ENCODE data around the gene CEMIP2. TPM values are rescaled to one million over a fixed set of nuclear protein-coding genes. Genes with fewer than 3 reads are reported as not detected.

Gene CEMIP2
- total and polyA plus RNA-seq, 9 donors, result 6.3 to 91.3 (median 11.0) TPM

- H3K4me3 ChIP-seq, result no peak overlapping the region
- no peak for DNase-seq
- intact Hi-C loops (cut with DNase I), result no loop called here
- H3K9me3 ChIP-seq, result no peaks in the 10 kb centered on the region
- H3K4me1 ChIP-seq (ENCODE audit: insufficient read depth), result peaks cover 5% of the 10 kb centered on the region
- WGBS, 3 donors, result 70 to 94% (median 86%) methylated on average over 2 of the region's 2 CpGs
- TF ChIP-seq, protein P1, sequence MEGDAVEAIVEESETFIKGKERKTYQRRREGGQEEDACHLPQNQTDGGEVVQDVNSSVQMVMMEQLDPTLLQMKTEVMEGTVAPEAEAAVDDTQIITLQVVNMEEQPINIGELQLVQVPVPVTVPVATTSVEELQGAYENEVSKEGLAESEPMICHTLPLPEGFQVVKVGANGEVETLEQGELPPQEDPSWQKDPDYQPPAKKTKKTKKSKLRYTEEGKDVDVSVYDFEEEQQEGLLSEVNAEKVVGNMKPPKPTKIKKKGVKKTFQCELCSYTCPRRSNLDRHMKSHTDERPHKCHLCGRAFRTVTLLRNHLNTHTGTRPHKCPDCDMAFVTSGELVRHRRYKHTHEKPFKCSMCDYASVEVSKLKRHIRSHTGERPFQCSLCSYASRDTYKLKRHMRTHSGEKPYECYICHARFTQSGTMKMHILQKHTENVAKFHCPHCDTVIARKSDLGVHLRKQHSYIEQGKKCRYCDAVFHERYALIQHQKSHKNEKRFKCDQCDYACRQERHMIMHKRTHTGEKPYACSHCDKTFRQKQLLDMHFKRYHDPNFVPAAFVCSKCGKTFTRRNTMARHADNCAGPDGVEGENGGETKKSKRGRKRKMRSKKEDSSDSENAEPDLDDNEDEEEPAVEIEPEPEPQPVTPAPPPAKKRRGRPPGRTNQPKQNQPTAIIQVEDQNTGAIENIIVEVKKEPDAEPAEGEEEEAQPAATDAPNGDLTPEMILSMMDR (IDR thresholded peaks at IDR 0.05), result no peak
- TF ChIP-seq POLR2A (IDR thresholded peaks at IDR 0.05), result no peak
- TF ChIP-seq EP300 (IDR thresholded peaks at IDR 0.05), result no peak
- no peak overlapping the region for H3K27ac ChIP-seq
- no peaks in the 10 kb centered on the region for H3K27me3 ChIP-seq
- H3K36me3 ChIP-seq, result no peaks in the 10 kb centered on the region
These were observed 2.6 kb downstream of the CEMIP2 start for GRCh38 chr9:71765693-71766092.

DNA sequence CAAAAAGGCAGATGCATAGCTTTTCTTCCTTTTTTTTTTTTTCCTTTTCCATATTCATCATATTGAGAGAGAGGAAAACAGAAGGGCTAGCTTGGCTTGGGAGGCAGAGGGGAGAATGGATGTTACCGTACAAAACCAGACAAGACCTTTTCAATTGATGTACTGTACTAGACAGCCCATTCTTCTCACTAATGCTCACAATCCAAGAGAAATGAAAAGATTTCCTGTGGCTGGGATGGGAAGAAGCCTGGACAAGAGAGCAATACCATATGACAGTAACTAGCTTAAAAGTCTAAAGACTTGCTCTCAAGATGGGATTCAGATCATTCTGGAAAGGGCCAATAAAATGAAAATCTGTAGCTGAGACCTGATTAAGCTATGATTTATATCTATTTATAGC, 3.4 kb downstream of the CEMIP2 start:
- intact Hi-C loops (cut with DNase I), result no loop called here
- Histone ChIP-seq H3K4me3 (no peak overlapping the region), H3K36me3 (no peaks in the 10 kb centered on the region), H3K9me3 (no peaks in the 10 kb centered on the region), H3K27ac (no peak overlapping the region), H3K4me1 (ENCODE audit: insufficient read depth) (peaks cover 5% of the 10 kb centered on the region), H3K27me3 (no peaks in the 10 kb centered on the region)
- no peak for DNase-seq
- 88 to 97% (median 92%) methylated on average over 1 of the region's 1 CpG for whole genome bisulfite sequencing, 3 donors
- TF ChIP-seq EP300 (IDR thresholded peaks at IDR 0.05), result no peak
- TF ChIP-seq, protein P1 (IDR thresholded peaks at IDR 0.05), result no peak
- no peak for TF ChIP-seq POLR2A (IDR thresholded peaks at IDR 0.05)

- DNase-seq, result no peak
- WGBS, 3 donors, result 82 to 88% (median 83%) methylated on average over 4 of the region's 4 CpGs
- Histone ChIP-seq H3K4me1 (ENCODE audit: insufficient read depth) (peaks cover 5% of the 10 kb centered on the region), H3K36me3 (no peaks in the 10 kb centered on the region), H3K9me3 (no peaks in the 10 kb centered on the region), H3K27me3 (no peaks in the 10 kb centered on the region), H3K4me3 (no peak overlapping the region), H3K27ac (no peak overlapping the region)
- TF ChIP-seq, protein P1 (IDR thresholded peaks at IDR 0.05), result no peak
- no peak for TF ChIP-seq POLR2A (IDR thresholded peaks at IDR 0.05)
- TF ChIP-seq EP300 (IDR thresholded peaks at IDR 0.05), result no peak
- intact Hi-C loops (cut with DNase I), result no loop called here
These were observed 3.9 kb downstream of the CEMIP2 start for GRCh38 chr9:71764463-71764862.

DNA sequence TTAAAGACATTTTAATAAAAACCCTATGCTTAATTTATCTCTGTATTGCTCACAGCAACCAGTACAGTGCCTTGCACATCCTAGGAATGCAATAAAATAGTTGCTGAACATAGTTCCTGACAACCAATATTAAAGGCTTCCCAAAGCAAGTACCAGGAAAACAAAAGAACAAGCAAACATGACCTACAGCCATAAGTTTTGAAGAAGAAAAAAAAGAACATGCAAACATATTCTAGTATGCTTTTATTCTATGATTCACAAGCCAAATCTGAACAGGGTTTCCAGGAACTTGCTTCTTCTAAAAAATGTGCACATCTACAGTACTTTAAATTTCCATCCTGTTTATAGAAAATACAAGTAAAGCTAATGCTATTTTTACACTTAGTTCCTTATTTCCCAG, 4.5 kb downstream of the CEMIP2 start:
- H3K4me3 ChIP-seq, result no peak overlapping the region
- intact Hi-C loops (cut with DNase I), result no loop called here
- no peak overlapping the region for H3K27ac ChIP-seq
- no peaks in the 10 kb centered on the region for H3K27me3 ChIP-seq
- TF ChIP-seq POLR2A (IDR thresholded peaks at IDR 0.05), result no peak
- TF ChIP-seq, protein P1 (IDR thresholded peaks at IDR 0.05), result no peak
- no peak for TF ChIP-seq EP300 (IDR thresholded peaks at IDR 0.05)
- no peaks in the 10 kb centered on the region for H3K9me3 ChIP-seq
- H3K4me1 ChIP-seq (ENCODE audit: insufficient read depth), result peaks cover 5% of the 10 kb centered on the region
- no peak for DNase-seq
- no peaks in the 10 kb centered on the region for H3K36me3 ChIP-seq

Measured in ovary (tissue), 9 donors.